Activated CD4-positive, alpha-beta T cell treated with anti-CD3 and anti-CD28 coated beads for 24 hours (primary cell): Measurements from ENCODE around the gene RNU5D-1.

Experiments
- DNase-seq, 2 donors: peaks; one replicate each; pipeline ENCODE4 v3.0.0-alpha.2; 2020; ENCODE audit warnings: low read depth in 2 of 2

The RNU5D-1 gene

DNA sequence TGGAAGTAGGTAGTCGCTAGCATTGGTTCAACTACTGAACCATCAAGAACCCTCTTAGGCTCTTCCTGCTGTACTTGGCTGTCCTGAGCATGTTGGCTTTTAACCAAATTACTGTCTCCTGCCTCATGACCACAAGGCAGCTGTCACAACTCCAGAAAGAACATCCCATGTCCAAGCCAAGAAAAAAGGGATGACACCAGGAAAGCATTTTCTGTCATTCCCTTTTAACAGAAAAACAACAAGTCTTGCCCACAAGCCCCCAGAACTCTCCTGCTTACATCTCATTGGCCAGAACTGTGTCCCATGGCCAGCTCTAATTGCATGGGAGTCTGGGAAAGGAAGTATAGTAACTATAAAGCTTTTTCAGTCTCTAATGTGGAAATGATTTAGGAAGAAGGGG, 2.4 kb upstream of the RNU5D-1 start:
- no peak for DNase-seq

DNA sequence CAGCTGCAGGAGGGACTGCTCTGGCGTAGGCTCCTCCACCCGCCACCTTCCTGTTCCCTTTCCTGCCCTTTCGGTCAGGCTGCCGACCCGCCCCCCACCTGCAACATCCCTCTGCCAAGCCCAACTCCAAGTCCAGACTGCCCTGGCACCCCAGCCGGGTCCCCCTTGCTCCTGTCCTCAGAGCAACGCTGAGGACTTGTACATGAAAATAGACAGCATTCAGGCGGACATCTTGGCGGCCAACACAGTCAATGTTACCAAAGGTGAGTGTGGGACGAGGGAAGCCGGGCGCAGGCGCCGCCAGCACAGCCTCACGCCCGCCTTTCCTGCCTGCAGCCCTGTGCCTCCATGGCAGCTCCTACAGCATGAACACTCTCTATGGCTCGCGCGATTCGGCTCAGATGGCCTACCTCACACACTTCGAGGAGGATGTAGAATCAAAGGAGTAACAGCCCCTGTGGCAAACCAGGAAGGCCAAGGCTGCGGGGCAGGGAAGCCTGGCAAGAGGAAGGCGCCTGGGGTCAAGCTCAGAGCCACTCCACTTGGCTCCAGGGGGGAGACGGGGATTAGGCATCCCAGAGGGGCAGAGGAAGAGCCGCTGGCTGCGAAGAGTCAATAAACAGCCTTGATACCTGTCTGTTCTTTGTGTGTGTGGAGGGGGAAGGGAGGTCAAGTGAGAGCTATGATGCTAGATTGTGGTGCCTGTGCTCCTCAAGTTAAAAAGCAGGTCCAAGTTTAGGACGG, 5.8 kb downstream of the RNU5D-1 start:
- DNase-seq, result no peak

DNA sequence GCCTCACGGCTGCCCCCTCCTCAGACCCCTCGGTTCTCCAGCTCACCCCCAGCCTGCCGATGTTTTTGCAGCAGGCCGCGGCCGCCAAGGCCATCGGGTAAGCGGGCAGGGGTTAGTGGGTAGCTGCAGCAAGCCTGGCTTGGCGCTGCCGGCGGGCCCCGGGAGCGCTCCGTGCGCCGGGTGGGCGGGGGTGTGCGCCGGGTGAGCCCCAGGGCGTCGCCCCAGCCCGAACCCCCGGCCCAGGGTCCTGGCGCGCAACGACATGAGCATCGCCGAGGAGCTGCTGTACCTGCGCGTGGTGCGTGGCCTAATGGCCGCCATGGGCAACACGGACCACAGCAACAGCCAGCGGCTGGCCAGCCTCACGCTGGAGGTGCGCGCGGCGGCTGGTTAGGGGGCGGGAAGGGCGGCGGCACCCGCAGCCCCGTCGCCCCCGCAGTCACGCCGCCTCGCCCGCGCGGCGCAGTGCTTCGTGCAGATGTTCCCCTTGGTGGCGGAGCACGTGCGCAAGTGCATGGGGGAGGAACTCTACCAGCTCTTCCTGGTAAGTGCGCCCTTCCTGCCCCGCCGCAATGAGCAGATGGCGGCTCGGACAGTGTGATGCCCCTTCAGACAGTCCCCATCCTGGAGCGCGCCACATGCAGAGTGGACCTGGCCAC, 6.5 kb downstream of the RNU5D-1 start:
- no peak for DNase-seq

GRCh38 chr1:44723496-44724295, 7.3 kb downstream of the RNU5D-1 start:
- DNase-seq, result peak in 1 of 2 donors; percentile 51

GRCh38 chr1:44723064-44723463, 7.9 kb downstream of the RNU5D-1 start:
- no peak for DNase-seq

- DNase-seq, result peak; percentile 66 to 74
Measured at GRCh38 chr1:44721485-44722361, 9.2 kb downstream of the RNU5D-1 start.

GRCh38 chr1:44720281-44720680, 10.7 kb downstream of the RNU5D-1 start:
- DNase-seq, result no peak

GRCh38 chr1:44719318-44719717, 11.7 kb downstream of the RNU5D-1 start:
- no peak for DNase-seq

DNA sequence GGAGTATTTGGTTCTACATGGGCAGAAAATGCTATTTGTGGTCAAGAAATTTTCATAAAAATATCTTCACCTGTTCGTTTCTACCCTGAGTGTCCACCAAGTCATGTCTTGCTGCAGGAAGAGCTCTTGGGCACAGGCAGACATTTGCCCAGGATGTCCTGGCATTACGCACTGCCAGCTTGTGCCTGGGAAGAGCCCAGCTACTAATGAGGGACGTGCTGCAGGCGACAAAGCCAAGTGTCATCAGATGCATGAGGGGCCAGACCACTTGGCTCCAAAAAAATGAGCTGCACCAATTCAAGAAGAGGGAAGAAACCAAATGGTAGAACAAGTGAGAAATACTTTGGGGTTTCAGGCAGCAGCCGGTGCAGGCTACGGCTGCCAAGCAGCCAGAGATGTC, 12.9 kb downstream of the RNU5D-1 start:
- DNase-seq, result no peak

- no peak for DNase-seq
Measured at GRCh38 chr1:44717653-44718052, 13.3 kb downstream of the RNU5D-1 start.

DNA sequence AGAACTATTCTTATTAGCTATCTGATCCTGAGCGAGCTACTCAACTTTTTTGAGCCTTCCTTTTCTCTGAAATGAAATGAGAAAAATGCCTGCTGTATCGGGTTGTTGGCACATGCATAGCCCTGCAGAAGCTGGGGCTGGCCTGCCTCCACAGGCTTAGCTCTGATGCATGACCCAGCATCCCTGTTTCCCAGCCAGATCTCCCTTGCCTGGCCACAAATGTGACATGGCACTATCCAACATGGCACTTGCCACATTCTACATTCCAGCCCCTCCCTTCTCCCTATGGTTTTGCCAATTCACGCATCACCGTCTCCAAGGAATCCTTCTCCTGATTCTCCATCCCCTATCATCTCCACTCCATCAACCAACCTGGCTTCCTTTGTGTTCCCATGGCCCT, 13.8 kb downstream of the RNU5D-1 start:
- no peak for DNase-seq

- peak in 1 of 2 donors; percentile 41 for DNase-seq
Measured at GRCh38 chr1:44714944-44715571, 15.9 kb downstream of the RNU5D-1 start.

DNA sequence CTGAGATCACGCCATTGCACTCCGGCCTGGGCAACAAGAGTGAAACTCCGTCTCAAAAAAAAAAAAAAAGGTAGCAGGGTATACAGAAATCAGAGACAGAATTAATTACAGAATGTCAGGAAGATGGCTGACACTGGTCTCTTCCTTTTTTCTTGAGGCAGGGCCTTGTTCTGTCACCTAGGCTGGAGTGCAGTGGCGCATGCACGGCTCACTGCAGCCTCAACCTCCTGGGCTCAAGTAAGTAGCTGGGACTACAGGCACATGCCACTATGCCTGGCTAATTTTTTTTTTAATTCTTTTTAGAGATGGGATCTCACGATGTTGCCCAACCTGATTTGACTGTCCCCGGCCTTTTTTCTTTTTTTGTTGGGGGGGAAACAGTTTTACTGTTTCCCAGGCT, 16.4 kb downstream of the RNU5D-1 start:
- DNase-seq, result no peak

DNA sequence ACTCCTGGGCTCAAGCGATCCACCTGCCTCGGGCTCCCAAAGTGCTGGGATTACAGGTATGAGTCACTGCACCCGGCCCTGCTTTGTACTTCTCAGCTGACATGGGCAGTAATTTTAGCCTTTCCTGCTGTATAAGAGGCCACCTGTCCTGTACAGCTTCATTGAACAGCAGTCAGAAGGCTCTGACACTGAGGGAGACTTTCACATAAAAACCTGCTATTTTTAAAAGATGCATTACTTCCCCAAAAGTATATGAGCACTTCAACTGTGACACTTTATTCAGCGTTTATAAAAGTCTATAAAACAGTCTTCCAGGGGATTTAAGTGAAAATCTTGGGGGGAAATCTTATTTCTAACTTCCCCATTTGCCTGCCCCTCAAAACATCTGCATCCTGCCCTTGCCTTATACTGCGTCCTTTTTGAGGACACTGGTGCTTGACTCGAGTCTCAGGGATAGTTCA, 17.6 kb downstream of the RNU5D-1 start:
- DNase-seq, result no peak

- no peak for DNase-seq
Measured at GRCh38 chr1:44707959-44708831, 22.8 kb downstream of the RNU5D-1 start.

DNA sequence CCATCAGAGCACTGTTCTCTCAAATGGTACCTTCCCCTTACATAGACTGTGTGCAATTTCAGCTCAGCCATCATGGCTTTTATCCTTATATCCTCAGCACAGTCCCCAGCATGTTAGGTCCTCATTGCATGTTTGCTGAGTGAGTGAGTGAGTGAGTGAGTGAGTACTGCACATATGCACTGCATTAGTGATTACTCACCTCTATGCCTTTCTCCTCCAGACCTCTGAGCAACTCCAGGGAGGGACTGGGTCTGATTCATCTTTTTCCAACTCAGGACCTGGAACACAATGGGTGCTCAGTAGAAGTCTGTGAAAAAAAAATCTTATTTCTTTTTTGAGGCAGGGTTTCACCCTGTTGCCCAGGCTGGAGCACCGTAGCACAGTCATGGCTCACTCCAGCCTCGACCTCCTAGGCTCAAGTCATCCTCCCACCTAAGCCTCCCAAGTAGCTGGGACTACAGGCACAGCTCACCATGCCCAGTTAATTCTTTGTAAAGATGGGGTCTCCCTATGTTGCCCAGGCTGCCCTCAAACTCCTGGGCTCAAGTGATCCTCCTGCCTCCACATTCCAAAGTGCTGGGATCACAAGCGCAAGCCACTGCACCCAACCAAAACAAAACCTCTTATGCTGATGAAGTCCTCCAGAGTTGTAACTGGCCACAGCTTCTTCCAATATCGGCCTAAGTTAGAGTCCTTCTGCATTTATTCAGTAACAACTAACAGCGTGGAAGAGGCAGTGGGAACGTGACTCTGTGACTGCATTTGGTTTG, 23.7 kb downstream of the RNU5D-1 start:
- no peak for DNase-seq

DNA sequence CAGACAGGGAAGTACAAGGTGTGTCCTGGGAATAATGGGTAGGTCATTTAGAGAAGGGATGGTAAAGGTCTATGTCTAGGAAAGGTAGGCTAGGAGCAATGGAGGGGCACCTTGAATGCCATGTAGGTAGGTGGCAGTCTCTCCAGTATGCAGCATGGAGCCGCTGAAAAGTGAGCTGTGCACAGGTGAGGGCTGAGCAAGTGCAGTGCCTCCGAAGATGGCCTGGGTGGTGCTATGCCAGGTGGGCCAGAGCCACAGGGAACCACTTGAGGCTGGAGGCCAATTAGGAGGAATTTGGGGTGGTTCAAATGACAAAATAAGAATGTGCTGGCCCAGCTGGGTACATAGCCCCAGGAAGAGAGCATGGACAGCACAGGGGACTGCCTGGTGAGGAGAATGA, 25.0 kb downstream of the RNU5D-1 start:
- no peak for DNase-seq

- no peak for DNase-seq
Measured at GRCh38 chr1:44705470-44705869, 25.5 kb downstream of the RNU5D-1 start.

- DNase-seq, result no peak
Measured at GRCh38 chr1:44701141-44701573, 29.8 kb downstream of the RNU5D-1 start.
